Endothelial cell of umbilical vein (primary cell): ENCODE data around the gene PRUNE1. TPM values are rescaled to one million over a fixed set of nuclear protein-coding genes. Genes with fewer than 3 reads are reported as not detected.

Source experiments
- BruUV-seq: library from RNA; stranded (reverse); fragments of 400-500 nt; replicated peaks from 2 replicates; lab custom pipeline; 2021; lab: Mats Ljungman, UMichigan
- CTCF ChIA-PET: fragments of 300-600, 350-600 bp; sonication (Branson Sonifier 250); formaldehyde crosslinking; loops from one replicate; lab custom pipeline; 2021; ENCODE audit warnings: antibody characterized with exemption, inconsistent platforms; lab: Charles Lee
- POLR2A ChIA-PET: fragments of 300-600, 350-600 bp; sonication (Branson Sonifier 250); formaldehyde crosslinking; loops from one replicate; lab custom pipeline; 2021; ENCODE audit warnings: antibody characterized with exemption, inconsistent platforms; lab: Charles Lee
- DNase-seq: peaks from one replicate; pipeline ENCODE4 v3.0.0-alpha.2; 2011; ENCODE audit warnings: low read depth, low spot score
- FAIRE-seq: peaks from 2 replicates; lab custom pipeline; 2011; peaks lifted over from hg19 to GRCh38; lab: Jason Lieb, UNC
- H2AFZ ChIP-seq: 2 replicates; pipeline ENCODE4 v1.6.0; 2012; ENCODE audit warnings: low read depth, low read length, control low read depth, inconsistent platforms
- H3K27ac ChIP-seq: 2 replicates; pipeline ENCODE4 v1.5.1; 2011; ENCODE audit warnings: low read depth, mild to moderate bottlenecking, control low read depth, low read length, moderate library complexity; ENCODE audit not compliant: insufficient read depth
- H3K27me3 ChIP-seq, 2 experiments: 2 replicates each; pipeline versions ENCODE4 v1.6.0 to v1.6.1; 2011; ENCODE audit warnings: low read length in 2 of 2, mixed read lengths in 1 of 2; ENCODE audit not compliant: control insufficient read depth in 2 of 2, insufficient read depth in 2 of 2
- H3K36me3 ChIP-seq, 2 experiments: 2 replicates in 1 of 2; 3 replicates in 1 of 2; pipeline ENCODE4 v1.5.1; 2011; ENCODE audit warnings: low read length in 2 of 2, mild to moderate bottlenecking in 1 of 2, moderate library complexity in 1 of 2; ENCODE audit not compliant: control insufficient read depth in 2 of 2, insufficient read depth in 2 of 2; ENCODE audit errors: extremely low read depth in 1 of 2
- H3K4me1 ChIP-seq: 3 replicates; pipeline ENCODE4 v1.5.1; 2011; ENCODE audit warnings: mild to moderate bottlenecking, low read length; ENCODE audit not compliant: control insufficient read depth, insufficient read depth; ENCODE audit errors: extremely low read depth
- H3K4me2 ChIP-seq: 2 replicates; pipeline ENCODE4 v1.6.1; 2011; ENCODE audit warnings: low read length, control low read depth, mixed read lengths; ENCODE audit not compliant: insufficient read depth
- H3K4me3 ChIP-seq, 3 experiments: fragments of 200-600 bp in 1 of 3; sonication (generic), shearing (Covaris generic) in 1 of 3; replicated peaks in 1 of 3; 2 replicates each; pipeline ENCODE4 v1.5.1; 2011 to 2016; ENCODE audit warnings: control low read depth in 3 of 3, low read length in 3 of 3, mild to moderate bottlenecking in 2 of 3, inconsistent platforms in 1 of 3, low read depth in 1 of 3, moderate library complexity in 1 of 3; ENCODE audit not compliant: insufficient read depth in 1 of 3
- H3K79me2 ChIP-seq: 2 replicates; pipeline ENCODE4 v1.6.0; 2012; ENCODE audit warnings: low read length, inconsistent platforms; ENCODE audit not compliant: control insufficient read depth, insufficient read depth
- H3K9ac ChIP-seq: replicated peaks from 2 replicates; pipeline ENCODE3; 2011; ENCODE audit warnings: low read length, control low read depth; ENCODE audit not compliant: insufficient read depth; ENCODE audit errors: extremely low read depth
- H3K9me1 ChIP-seq: replicated peaks from 3 replicates; pipeline ENCODE4 v1.6.0; 2011; ENCODE audit warnings: mild to moderate bottlenecking, low read length; ENCODE audit not compliant: control insufficient read depth, insufficient read depth; ENCODE audit errors: extremely low read depth
- H3K9me3 ChIP-seq: replicated peaks from 2 replicates; pipeline ENCODE4 v1.5.1; 2012; ENCODE audit warnings: low read length, inconsistent platforms; ENCODE audit not compliant: control insufficient read depth, insufficient read depth
- H4K20me1 ChIP-seq: replicated peaks from 2 replicates; pipeline ENCODE3; 2011; ENCODE audit warnings: mild to moderate bottlenecking, low read length; ENCODE audit not compliant: control insufficient read depth, insufficient read depth; ENCODE audit errors: extremely low read depth
- EZH2 ChIP-seq: IDR thresholded peaks from 2 replicates; pipeline ENCODE4 v1.6.1; 2012; ENCODE audit warnings: borderline replicate concordance, low read depth, mild to moderate bottlenecking, moderate library complexity, low read length, inconsistent platforms; ENCODE audit not compliant: severe bottlenecking
- FOS ChIP-seq: IDR thresholded peaks from 2 replicates; pipeline ENCODE4 v1.6.1; 2011; ENCODE audit warnings: mild to moderate bottlenecking, low read length, moderate library complexity, borderline replicate concordance; ENCODE audit not compliant: insufficient read depth
- GATA2 ChIP-seq: IDR thresholded peaks from 2 replicates; pipeline ENCODE4 v1.7.0; 2011; ENCODE audit warnings: low read depth, mild to moderate bottlenecking, moderate library complexity, mixed read lengths, low read length; ENCODE audit not compliant: insufficient read length, insufficient read depth
- JUN ChIP-seq: IDR thresholded peaks from 2 replicates; pipeline ENCODE4 v1.6.1; 2011; ENCODE audit warnings: borderline replicate concordance, low read depth; ENCODE audit not compliant: insufficient read length, insufficient read depth
- MAX ChIP-seq: IDR thresholded peaks from 2 replicates; pipeline ENCODE4 v1.6.1; 2011; ENCODE audit not compliant: insufficient read depth, insufficient read length
- MYC ChIP-seq: IDR thresholded peaks from one replicate; pipeline ENCODE4 v1.6.1; 2011; ENCODE audit warnings: mild to moderate bottlenecking, low read depth, low read length
- POLR2A ChIP-seq: IDR thresholded peaks from 2 replicates; pipeline ENCODE4 v1.6.1; 2012; ENCODE audit warnings: low read depth, mild to moderate bottlenecking, control low read depth, low read length
- POLR2AphosphoS5 ChIP-seq: IDR thresholded peaks from 2 replicates; pipeline ENCODE4 v1.6.1; 2012; ENCODE audit warnings: low read depth, mild to moderate bottlenecking, control low read depth, low read length, moderate library complexity; ENCODE audit not compliant: insufficient read depth
- dilution Hi-C: fragments of 300-500 bp; cut with MboI; formaldehyde crosslinking; loops from one replicate; pipeline ENCODE4 v1.15.0; 2019; ENCODE audit warnings: low sequenced_read_pairs; ENCODE audit not compliant: extremely low pct_ligation_motif_present
- intact Hi-C: fragments of 100-400 bp; cut with micrococcal nuclease; formaldehyde crosslinking; loops from one replicate; pipeline ENCODE4 v1.10.0; 2022
- polyA plus RNA-seq, 4 experiments: library from polyadenylated mRNA; depleted of rRNA in 3 of 4; stranded (reverse) in 3 of 4; unstranded in 1 of 4; fragments of >200 nt; gene quantifications; 2 replicates each; pipeline versions ENCODE4 v1.2.1 to v1.2.3, GENCODE V29; 2011 to 2012; ENCODE audit warnings: missing spikeins in 1 of 4
- total RNA-seq: library from RNA; stranded (reverse); gene quantifications from 2 replicates; pipeline ENCODE4 v1.2.3, GENCODE V29; 2021
- TF ChIP-seq, protein P1 (sequence below), 2 donors: IDR thresholded peaks; 1 replicate in 1 of 2; 2 replicates in 1 of 2; pipeline ENCODE4 v1.5.1; 2011; ENCODE audit warnings: low read length in 2 of 2, mild to moderate bottlenecking in 2 of 2, moderate library complexity in 2 of 2, control low read depth in 1 of 2, inconsistent platforms in 1 of 2, low read depth in 1 of 2; ENCODE audit not compliant: insufficient read depth in 1 of 2; ENCODE audit errors: extremely low read depth in 1 of 2

The PRUNE1 gene
- total and polyA plus RNA-seq, 2 donors (not counting 3 experiments of a cell fraction or from before 2014, with no cell fraction given) = 8.6 to 17.5 TPM

DNA sequence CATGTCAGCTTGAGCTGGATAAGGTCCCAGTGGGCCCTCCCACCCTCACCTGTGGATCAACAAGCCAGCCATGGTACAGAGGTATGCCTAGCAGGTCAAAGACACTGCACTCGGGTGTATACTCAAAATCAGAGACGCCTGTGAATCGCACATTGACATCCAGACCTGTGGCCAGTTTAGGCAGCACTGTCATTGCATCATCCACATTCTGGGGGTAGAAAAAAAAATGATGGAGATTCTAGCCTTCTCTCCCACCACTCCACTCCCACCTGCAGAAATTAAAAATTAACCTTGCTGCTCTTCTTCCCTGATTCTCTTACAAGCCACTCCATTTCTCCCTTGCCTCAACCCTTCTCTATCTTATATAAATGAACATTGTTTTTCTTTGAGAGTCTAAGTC, 7.8 kb upstream of the PRUNE1 start:
- H3K9ac ChIP-seq = no peak overlapping the region
- TF ChIP-seq POLR2A (no peak), MAX (no peak), EZH2 (no peak), GATA2 (no peak), JUN (no peak), MYC (no peak), FOS (no peak), POLR2AphosphoS5 (no peak)
- TF ChIP-seq, protein P1, sequence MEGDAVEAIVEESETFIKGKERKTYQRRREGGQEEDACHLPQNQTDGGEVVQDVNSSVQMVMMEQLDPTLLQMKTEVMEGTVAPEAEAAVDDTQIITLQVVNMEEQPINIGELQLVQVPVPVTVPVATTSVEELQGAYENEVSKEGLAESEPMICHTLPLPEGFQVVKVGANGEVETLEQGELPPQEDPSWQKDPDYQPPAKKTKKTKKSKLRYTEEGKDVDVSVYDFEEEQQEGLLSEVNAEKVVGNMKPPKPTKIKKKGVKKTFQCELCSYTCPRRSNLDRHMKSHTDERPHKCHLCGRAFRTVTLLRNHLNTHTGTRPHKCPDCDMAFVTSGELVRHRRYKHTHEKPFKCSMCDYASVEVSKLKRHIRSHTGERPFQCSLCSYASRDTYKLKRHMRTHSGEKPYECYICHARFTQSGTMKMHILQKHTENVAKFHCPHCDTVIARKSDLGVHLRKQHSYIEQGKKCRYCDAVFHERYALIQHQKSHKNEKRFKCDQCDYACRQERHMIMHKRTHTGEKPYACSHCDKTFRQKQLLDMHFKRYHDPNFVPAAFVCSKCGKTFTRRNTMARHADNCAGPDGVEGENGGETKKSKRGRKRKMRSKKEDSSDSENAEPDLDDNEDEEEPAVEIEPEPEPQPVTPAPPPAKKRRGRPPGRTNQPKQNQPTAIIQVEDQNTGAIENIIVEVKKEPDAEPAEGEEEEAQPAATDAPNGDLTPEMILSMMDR (IDR thresholded peaks at IDR 0.05; ENCODE audit: extremely low read depth in 1 of 2, insufficient read depth in 1 of 2, low read depth in 1 of 2, low read length in 2 of 2) = no peak
- H4K20me1 ChIP-seq = no peaks in the 10 kb centered on the region
- no peaks in the 10 kb centered on the region for H3K27me3 ChIP-seq
- no peak overlapping the region for H3K4me2 ChIP-seq
- intact Hi-C loops (no loop called here), dilution Hi-C loops (no loop called here)
- no peaks in the 10 kb centered on the region for H3K9me1 ChIP-seq
- no peak overlapping the region for H2AFZ ChIP-seq
- H3K27ac ChIP-seq = no peak overlapping the region
- H3K9me3 ChIP-seq = no peaks in the 10 kb centered on the region
- H3K36me3 ChIP-seq = peaks cover 0 to 11% of the 10 kb centered on the region in 2 experiments
- no TSS peak for BruUV-seq
- no peak for DNase-seq
- no peaks in the 10 kb centered on the region for H3K79me2 ChIP-seq
- POLR2A ChIA-PET = no interaction called here
- CTCF ChIA-PET = interaction anchor here (1.6 to 12.3 kb wide), 2 partner anchors 19 to 24 kb away, joined by 6 to 278 read pairs; partner anchors contain the start of genes ANXA9 and CERS2
- peaks cover 11% of the 10 kb centered on the region for H3K4me1 ChIP-seq
- no peak for FAIRE-seq
- H3K4me3 ChIP-seq = no peak overlapping the region
